MCF 10A (cell line): ENCODE data around the gene PROSER2. TPM values are rescaled to one million over a fixed set of nuclear protein-coding genes. Genes with fewer than 3 reads are reported as not detected.
A peak's percentile ranks its signal among the peaks of the same experiment; 100 is the strongest.

Experiments
- BruUV-seq: library from RNA; stranded (reverse); fragments of 400-500 nt; replicated peaks from 2 replicates; lab custom pipeline; 2021; lab: Mats Ljungman, UMichigan
- CTCF ChIA-PET: fragments of 300-600 bp; sonication (Branson Sonifier 250); formaldehyde crosslinking; extraction: SDS; loops from one replicate; lab custom pipeline; 2021; ENCODE audit warnings: antibody characterized with exemption, inconsistent platforms; lab: Yijun Ruan, JAX
- POLR2A ChIA-PET: fragments of 300-600, 350-650 bp; sonication (Branson Sonifier 250); formaldehyde crosslinking; extraction: SDS; loops from one replicate; lab custom pipeline; 2020; ENCODE audit warnings: antibody characterized with exemption, inconsistent platforms; lab: Yijun Ruan, JAX
- DNase-seq: peaks from one replicate; pipeline ENCODE4 v3.0.0-alpha.2; 2018; ENCODE audit not compliant: unreplicated experiment
- H3K27ac Mint-ChIP-seq: one replicate; pipeline ENCODE4 v1.8.0; 2022; ENCODE audit warnings: mild to moderate bottlenecking, low read depth, mixed read lengths; ENCODE audit not compliant: unreplicated experiment
- H3K27me3 Mint-ChIP-seq: one replicate; pipeline ENCODE4 v1.8.0; 2022; ENCODE audit warnings: mixed read lengths; ENCODE audit not compliant: insufficient read depth, unreplicated experiment
- H3K36me3 Mint-ChIP-seq: one replicate; pipeline ENCODE4 v1.8.0; 2022; ENCODE audit warnings: mild to moderate bottlenecking, moderate library complexity, mixed read lengths; ENCODE audit not compliant: insufficient read depth, unreplicated experiment
- H3K4me1 Mint-ChIP-seq: one replicate; pipeline ENCODE4 v1.8.0; 2022; ENCODE audit warnings: mixed read lengths; ENCODE audit not compliant: insufficient read depth, unreplicated experiment
- H3K4me3 Mint-ChIP-seq: one replicate; pipeline ENCODE4 v1.8.0; 2022; ENCODE audit warnings: mild to moderate bottlenecking, moderate library complexity, mixed read lengths; ENCODE audit not compliant: unreplicated experiment
- H3K9me3 Mint-ChIP-seq: one replicate; pipeline ENCODE4 v1.8.0; 2022; ENCODE audit warnings: mixed read lengths; ENCODE audit not compliant: unreplicated experiment
- CTCF ChIP-seq: fragments of 200-600 bp; IDR thresholded peaks from one replicate; pipeline ENCODE4 v1.8.0; 2022; ENCODE audit warnings: antibody characterized with exemption, mild to moderate bottlenecking; ENCODE audit not compliant: unreplicated experiment
- intact Hi-C: fragments of 100-400 bp; cut with micrococcal nuclease; formaldehyde crosslinking; loops from 2 replicates; pipeline ENCODE4 v1.14.1; 2022
- total RNA-seq: library from RNA; stranded (reverse); gene quantifications from 2 replicates; pipeline ENCODE4 v1.2.3, GENCODE V29; 2022

Gene PROSER2
- total RNA-seq, 1 experiment from 2014 or later, result 58.0 TPM

GRCh38 chr10:11877591-11877905, 54.4 kb downstream of the PROSER2 start:
- Mint-ChIP-seq H3K36me3 (no peaks in the 10 kb centered on the region), H3K4me3 (no peak overlapping the region), H3K27ac (no peak overlapping the region), H3K27me3 (no peaks in the 10 kb centered on the region), H3K4me1 (peaks cover 40% of the 10 kb centered on the region), H3K9me3 (no peaks in the 10 kb centered on the region)
- no TSS peak for BruUV-seq
- ChIA-PET POLR2A (interaction anchor here (0.6 to 1.0 kb wide), 2 partner anchors 13 to 50 kb away, joined by 3 read pairs; no protein-coding TSS in a partner anchor), CTCF (interaction anchor here (0.8 to 2.0 kb wide), 4 partner anchors 41 to 109 kb away, joined by 5 to 7 read pairs (median 6); no protein-coding TSS in a partner anchor)
- DNase-seq, result no peak
- intact Hi-C loops, result no loop called here
- no peak for TF ChIP-seq CTCF

- no peak overlapping the region for H3K4me3 Mint-ChIP-seq
- DNase-seq, result no peak
- peaks cover 42% of the 10 kb centered on the region for H3K4me1 Mint-ChIP-seq
- no peaks in the 10 kb centered on the region for H3K36me3 Mint-ChIP-seq
- peak overlapping the region; percentile 85 for H3K27ac Mint-ChIP-seq
- no peaks in the 10 kb centered on the region for H3K27me3 Mint-ChIP-seq
- no TSS peak for BruUV-seq
- ChIA-PET CTCF (interaction anchor here (1.3 kb wide), 1 partner anchor 96 kb away, joined by 5 read pairs; no protein-coding TSS in a partner anchor), POLR2A (interaction anchor here (0.6 kb wide), 1 partner anchor 68 kb away, joined by 3 read pairs; no protein-coding TSS in a partner anchor)
- intact Hi-C loops, result no loop called here
- no peaks in the 10 kb centered on the region for H3K9me3 Mint-ChIP-seq
- TF ChIP-seq CTCF, result no peak
These were observed 55.6 kb downstream of the PROSER2 start for GRCh38 chr10:11878776-11879175.

- Mint-ChIP-seq H3K4me1 (peaks cover 42% of the 10 kb centered on the region), H3K27ac (no peak overlapping the region), H3K36me3 (no peaks in the 10 kb centered on the region), H3K9me3 (no peaks in the 10 kb centered on the region), H3K27me3 (no peaks in the 10 kb centered on the region), H3K4me3 (no peak overlapping the region)
- no peak for TF ChIP-seq CTCF
- no TSS peak for BruUV-seq
- POLR2A ChIA-PET, result no interaction called here
- DNase-seq, result no peak
- intact Hi-C loops, result no loop called here
- CTCF ChIA-PET, result interaction anchor here (1.1 kb wide), 1 partner anchor 9 kb away, joined by 3 read pairs; no protein-coding TSS in a partner anchor
These were observed 56.4 kb downstream of the PROSER2 start for GRCh38 chr10:11879387-11880094.

- Mint-ChIP-seq H3K27me3 (no peaks in the 10 kb centered on the region), H3K4me1 (peaks cover 38% of the 10 kb centered on the region), H3K9me3 (no peaks in the 10 kb centered on the region), H3K4me3 (no peak overlapping the region), H3K36me3 (no peaks in the 10 kb centered on the region), H3K27ac (no peak overlapping the region)
- intact Hi-C loops, result no loop called here
- ChIA-PET POLR2A (no interaction called here), CTCF (interaction anchor here (0.6 to 1.1 kb wide), 3 partner anchors 8 to 58 kb away, joined by 3 read pairs; no protein-coding TSS in a partner anchor)
- DNase-seq, result no peak
- no TSS peak for BruUV-seq
- TF ChIP-seq CTCF, result no peak
These were observed 57.2 kb downstream of the PROSER2 start for GRCh38 chr10:11880151-11881029.
